Measurements from ENCODE around the gene NUP205. TPM values are rescaled to one million over a fixed set of nuclear protein-coding genes. Genes with fewer than 3 reads are reported as not detected.

NUP205 gene, protein sequence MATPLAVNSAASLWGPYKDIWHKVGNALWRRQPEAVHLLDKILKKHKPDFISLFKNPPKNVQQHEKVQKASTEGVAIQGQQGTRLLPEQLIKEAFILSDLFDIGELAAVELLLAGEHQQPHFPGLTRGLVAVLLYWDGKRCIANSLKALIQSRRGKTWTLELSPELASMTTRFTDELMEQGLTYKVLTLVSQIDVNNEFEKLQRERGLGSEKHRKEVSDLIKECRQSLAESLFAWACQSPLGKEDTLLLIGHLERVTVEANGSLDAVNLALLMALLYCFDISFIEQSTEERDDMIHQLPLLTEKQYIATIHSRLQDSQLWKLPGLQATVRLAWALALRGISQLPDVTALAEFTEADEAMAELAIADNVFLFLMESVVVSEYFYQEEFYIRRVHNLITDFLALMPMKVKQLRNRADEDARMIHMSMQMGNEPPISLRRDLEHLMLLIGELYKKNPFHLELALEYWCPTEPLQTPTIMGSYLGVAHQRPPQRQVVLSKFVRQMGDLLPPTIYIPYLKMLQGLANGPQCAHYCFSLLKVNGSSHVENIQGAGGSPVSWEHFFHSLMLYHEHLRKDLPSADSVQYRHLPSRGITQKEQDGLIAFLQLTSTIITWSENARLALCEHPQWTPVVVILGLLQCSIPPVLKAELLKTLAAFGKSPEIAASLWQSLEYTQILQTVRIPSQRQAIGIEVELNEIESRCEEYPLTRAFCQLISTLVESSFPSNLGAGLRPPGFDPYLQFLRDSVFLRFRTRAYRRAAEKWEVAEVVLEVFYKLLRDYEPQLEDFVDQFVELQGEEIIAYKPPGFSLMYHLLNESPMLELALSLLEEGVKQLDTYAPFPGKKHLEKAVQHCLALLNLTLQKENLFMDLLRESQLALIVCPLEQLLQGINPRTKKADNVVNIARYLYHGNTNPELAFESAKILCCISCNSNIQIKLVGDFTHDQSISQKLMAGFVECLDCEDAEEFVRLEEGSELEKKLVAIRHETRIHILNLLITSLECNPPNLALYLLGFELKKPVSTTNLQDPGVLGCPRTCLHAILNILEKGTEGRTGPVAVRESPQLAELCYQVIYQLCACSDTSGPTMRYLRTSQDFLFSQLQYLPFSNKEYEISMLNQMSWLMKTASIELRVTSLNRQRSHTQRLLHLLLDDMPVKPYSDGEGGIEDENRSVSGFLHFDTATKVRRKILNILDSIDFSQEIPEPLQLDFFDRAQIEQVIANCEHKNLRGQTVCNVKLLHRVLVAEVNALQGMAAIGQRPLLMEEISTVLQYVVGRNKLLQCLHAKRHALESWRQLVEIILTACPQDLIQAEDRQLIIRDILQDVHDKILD (N-terminal part only)
- total RNA-seq: 10 to 100 TPM; 27.6 to 33.9 (median 28.8) TPM

DNA sequence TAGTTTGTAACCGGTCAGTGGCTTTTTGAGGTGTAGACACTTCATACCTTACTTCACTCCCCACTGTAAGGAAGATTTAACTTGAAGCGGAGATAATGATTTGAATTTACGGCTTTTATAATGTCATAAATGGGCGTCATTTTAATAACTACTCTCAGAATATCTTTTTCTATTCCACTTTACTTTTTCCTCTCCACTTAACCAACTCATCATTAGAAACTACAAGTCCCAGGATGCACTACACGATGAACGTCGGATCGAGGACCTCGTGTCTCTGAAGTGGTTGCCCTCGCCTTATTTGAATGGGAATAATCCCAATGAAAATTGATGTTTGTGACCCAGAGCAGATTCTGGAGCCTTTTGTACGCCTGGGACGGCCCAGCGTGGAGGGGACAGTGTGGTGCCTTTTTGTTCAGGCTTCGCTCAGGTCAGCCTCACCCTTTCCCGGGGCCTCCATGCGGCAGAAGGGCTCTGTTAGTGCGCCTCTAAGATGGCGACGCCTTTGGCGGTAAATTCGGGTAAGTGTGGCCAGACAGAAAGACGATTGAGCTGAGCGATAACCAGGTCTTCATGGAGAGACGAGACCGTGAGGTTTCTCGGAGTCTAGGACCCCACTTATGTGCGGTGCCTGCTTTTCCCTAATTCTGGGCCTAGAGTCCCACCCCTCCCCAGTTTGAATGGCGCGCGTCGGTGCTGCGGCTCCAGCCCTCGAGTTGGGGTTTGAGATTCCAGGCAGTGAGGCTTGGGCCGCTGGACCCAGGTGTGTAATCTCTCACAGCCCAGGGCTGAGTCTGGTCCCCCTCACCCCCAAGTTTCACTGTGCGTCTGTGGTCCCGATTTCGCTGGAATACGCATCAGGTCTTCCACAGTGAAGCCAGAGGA is at the start of gene NUP205:
TSS of gene NUP205 (plus strand) at position 463 of the 882 bp plus-strand sequence. CDS start at position 491, 28 bp downstream.
- intact Hi-C loops (cut with DNase I; ENCODE audit: low total_unique reads): no loop called here
- peak within 1 kb of the TSS; percentile 96 for H3K4me3 ChIP-seq (ENCODE audit: low read depth, poor library complexity, severe bottlenecking)
- DNase-seq (ENCODE audit: low spot score in 2 of 2): peak; percentile 47 to 89
- WGBS, 2 donors: 3% methylated on average over 36 to 37 of the region's 38 CpGs
- TF ChIP-seq, protein P1, sequence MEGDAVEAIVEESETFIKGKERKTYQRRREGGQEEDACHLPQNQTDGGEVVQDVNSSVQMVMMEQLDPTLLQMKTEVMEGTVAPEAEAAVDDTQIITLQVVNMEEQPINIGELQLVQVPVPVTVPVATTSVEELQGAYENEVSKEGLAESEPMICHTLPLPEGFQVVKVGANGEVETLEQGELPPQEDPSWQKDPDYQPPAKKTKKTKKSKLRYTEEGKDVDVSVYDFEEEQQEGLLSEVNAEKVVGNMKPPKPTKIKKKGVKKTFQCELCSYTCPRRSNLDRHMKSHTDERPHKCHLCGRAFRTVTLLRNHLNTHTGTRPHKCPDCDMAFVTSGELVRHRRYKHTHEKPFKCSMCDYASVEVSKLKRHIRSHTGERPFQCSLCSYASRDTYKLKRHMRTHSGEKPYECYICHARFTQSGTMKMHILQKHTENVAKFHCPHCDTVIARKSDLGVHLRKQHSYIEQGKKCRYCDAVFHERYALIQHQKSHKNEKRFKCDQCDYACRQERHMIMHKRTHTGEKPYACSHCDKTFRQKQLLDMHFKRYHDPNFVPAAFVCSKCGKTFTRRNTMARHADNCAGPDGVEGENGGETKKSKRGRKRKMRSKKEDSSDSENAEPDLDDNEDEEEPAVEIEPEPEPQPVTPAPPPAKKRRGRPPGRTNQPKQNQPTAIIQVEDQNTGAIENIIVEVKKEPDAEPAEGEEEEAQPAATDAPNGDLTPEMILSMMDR (IDR thresholded peaks at IDR 0.05): peak in 1 of 3 donors; percentile 44
- TF ChIP-seq POLR2A (IDR thresholded peaks at IDR 0.05): no peak

DNA sequence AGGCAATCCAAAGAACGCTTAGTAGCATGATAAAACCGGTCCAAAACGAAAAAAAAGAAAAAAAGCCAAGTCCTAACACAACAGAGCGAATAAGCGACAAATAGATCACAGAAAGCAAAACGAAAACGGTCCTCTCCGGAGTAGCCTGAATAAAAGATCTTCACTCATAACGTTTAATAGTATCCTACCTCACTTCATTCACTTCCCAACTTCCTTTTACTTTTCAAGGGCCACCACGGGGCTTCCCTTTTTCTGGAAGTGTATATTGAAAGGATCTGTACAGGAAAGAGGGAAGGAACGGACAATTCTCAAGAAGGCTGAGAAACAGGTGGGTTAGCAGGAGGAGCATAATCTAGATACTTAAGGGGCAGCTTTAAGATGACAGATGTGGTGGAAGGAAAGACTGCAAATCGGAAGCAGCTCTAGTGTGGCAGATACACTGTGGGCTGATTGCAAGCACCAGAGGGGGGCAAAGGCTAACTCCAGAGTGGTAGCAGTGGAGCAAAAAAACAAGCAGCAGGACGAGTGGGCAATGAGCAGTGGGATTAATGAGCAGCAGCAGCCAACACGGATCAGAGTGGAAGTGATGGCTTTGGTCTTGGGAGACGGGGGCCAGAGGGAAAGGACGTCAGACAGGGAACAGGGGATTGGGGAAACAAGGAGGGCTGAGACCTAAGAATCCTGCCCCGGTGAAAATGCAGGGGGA is 48.7 kb upstream of the NUP205 start:
- DNase-seq (ENCODE audit: low spot score in 2 of 2): peak in 1 of 2 donors; percentile 86
- intact Hi-C loops (cut with DNase I; ENCODE audit: low total_unique reads): no loop called here
- WGBS, 2 donors: 1% methylated on average over 17 of the region's 17 CpGs
- H3K4me3 ChIP-seq (ENCODE audit: low read depth, poor library complexity, severe bottlenecking): peak overlapping the region; percentile 71
- TF ChIP-seq POLR2A (IDR thresholded peaks at IDR 0.05): no peak
- TF ChIP-seq, protein P1 (IDR thresholded peaks at IDR 0.05): no peak

DNA sequence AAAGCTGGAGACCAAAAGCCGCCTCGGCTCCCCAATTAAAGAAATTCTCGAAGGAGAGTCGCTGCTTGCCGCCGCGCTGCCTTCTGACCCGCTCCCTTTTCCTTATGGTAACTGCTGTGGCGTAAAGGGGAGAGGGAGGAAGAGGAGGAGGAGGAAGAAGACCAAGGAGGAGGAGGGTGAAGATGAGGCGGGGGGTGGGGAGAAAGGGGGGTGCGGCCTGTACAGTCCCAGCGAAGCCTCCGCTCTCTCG is 48.2 kb upstream of the NUP205 start:
- DNase-seq (ENCODE audit: low spot score in 2 of 2): no peak
- no peak for TF ChIP-seq POLR2A (IDR thresholded peaks at IDR 0.05)
- TF ChIP-seq, protein P1 (IDR thresholded peaks at IDR 0.05): peak in 1 of 3 donors; percentile 3
- WGBS, 2 donors: 0% methylated on average over 14 of the region's 14 CpGs
- peak overlapping the region; percentile 71 for H3K4me3 ChIP-seq (ENCODE audit: low read depth, poor library complexity, severe bottlenecking)
- intact Hi-C loops (cut with DNase I; ENCODE audit: low total_unique reads): no loop called here

DNA sequence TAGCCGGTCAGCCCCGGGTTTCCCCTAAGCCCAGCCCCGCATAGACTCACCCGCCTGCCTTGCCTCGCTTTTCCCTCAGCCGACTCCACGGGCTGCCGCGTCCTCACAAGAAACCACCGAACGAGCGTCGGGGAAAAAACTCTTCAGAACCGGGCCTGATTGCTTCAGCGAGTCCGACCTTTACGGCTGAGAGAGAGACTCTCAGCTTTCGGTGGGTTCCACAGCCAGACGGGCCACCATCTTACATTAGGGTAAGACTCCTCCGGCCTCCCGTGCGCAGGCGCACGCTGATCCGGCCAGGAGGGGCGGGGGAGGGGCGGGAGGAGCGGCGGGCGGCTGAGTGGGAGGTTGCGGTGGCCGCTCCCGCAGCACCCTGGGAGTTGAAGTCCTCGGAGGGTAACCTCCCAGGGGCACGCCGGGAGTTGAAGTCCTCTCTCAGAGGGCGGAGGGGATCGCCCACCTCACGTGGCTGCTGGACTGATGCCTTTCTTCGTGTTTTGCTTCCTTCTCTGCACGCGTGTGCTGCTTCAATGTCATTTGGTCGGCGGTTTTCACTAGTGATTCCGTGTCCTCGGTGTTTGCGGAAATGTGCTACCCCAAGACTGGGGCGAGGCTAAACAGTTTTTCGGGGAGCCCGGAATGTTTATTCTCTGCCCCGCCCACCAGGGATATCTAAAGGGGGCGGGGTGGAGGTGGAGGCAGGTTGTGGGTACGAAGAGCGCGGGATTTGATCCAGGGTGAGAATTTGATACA is 47.7 kb upstream of the NUP205 start, which contains the start of gene CNOT4:
TSS of gene CNOT4 (minus strand) at position 264 of the 753 bp plus-strand sequence. CDS start 71,771 bp downstream, outside the sequence.
- no peak for TF ChIP-seq POLR2A (IDR thresholded peaks at IDR 0.05)
- TF ChIP-seq, protein P1 (IDR thresholded peaks at IDR 0.05): no peak
- DNase-seq (ENCODE audit: low spot score in 2 of 2): peak; percentile 95 to 99
- intact Hi-C loops (cut with DNase I; ENCODE audit: low total_unique reads): no loop called here
- 0% methylated on average over 28 to 30 of the region's 55 CpGs for WGBS, 2 donors
- peak within 1 kb of the TSS; percentile 71 for H3K4me3 ChIP-seq (ENCODE audit: low read depth, poor library complexity, severe bottlenecking)
